GM12878 (cell line): ENCODE data around the gene CCDC178. TPM values are rescaled to one million over a fixed set of nuclear protein-coding genes. Genes with fewer than 3 reads are reported as not detected.

Source experiments
- ATAC-seq: fragments of 200-7000 bp; cut with Tn5 transposase; 3 replicates; pipeline ENCODE4 v1.9.1; 2020; ENCODE audit warnings: mild to moderate bottlenecking, moderate library complexity
- BruUV-seq: library from RNA; stranded (reverse); fragments of 400-500 nt; replicated peaks from 2 replicates; lab custom pipeline; 2021; lab: Mats Ljungman, UMichigan
- CTCF ChIA-PET: fragments of 300-600 bp; sonication (Branson Sonifier 250); formaldehyde crosslinking; extraction: SDS; loops from one replicate; lab custom pipeline; 2021; ENCODE audit warnings: inconsistent platforms; lab: Yijun Ruan, JAX
- POLR2A ChIA-PET: fragments of 350-600 bp; formaldehyde crosslinking; extraction: SDS; loops from one replicate; lab custom pipeline; 2021; ENCODE audit warnings: inconsistent platforms; lab: Charles Lee
- RAD21 ChIA-PET: fragments of 300-600 bp; sonication (Branson Sonifier 250); formaldehyde crosslinking; loops from one replicate; lab custom pipeline; 2023; ENCODE audit warnings: antibody characterized with exemption; ENCODE audit not compliant: unreplicated experiment; lab: Charles Lee
- SMC1A ChIA-PET: fragments of 300-600 bp; sonication (Branson Sonifier 250); formaldehyde crosslinking; loops from one replicate; lab custom pipeline; 2023; ENCODE audit not compliant: unreplicated experiment, uncharacterized antibody; lab: Charles Lee
- DNase-seq: peaks from one replicate; pipeline ENCODE4 v3.0.0-alpha.2; 2011; ENCODE audit warnings: low read depth, low spot score
- FAIRE-seq: peaks from 3 replicates; lab custom pipeline; 2011; peaks lifted over from hg19 to GRCh38; lab: Jason Lieb, UNC
- H2AFZ ChIP-seq: 2 replicates; pipeline ENCODE4 v1.6.0; 2011; ENCODE audit warnings: low read depth, low read length, control low read depth; ENCODE audit not compliant: control insufficient read depth
- H3K27ac ChIP-seq: 2 replicates; pipeline ENCODE4 v1.5.1; 2011; ENCODE audit warnings: control low read depth; ENCODE audit not compliant: control insufficient read depth, insufficient read depth
- H3K27me3 ChIP-seq, 2 experiments: replicated peaks in 1 of 2; 2 replicates each; pipeline versions ENCODE4 v1.6.0 to v1.6.1; 2011; ENCODE audit warnings: low read length in 1 of 2; ENCODE audit not compliant: control insufficient read depth in 2 of 2, insufficient read depth in 2 of 2
- H3K36me3 ChIP-seq, 2 experiments: 2 replicates each; pipeline ENCODE4 v1.5.1; 2011; ENCODE audit warnings: low read length in 1 of 2; ENCODE audit not compliant: control insufficient read depth in 2 of 2, insufficient read depth in 2 of 2
- H3K4me1 ChIP-seq: 2 replicates; pipeline ENCODE4 v1.6.1; 2011; ENCODE audit warnings: mild to moderate bottlenecking, low read length, moderate library complexity, mixed read lengths; ENCODE audit not compliant: control insufficient read depth, insufficient read depth
- H3K4me2 ChIP-seq: 2 replicates; pipeline ENCODE4 v1.6.0; 2011; ENCODE audit warnings: control low read depth; ENCODE audit not compliant: control insufficient read depth, insufficient read depth
- H3K4me3 ChIP-seq: fragments of 200-600 bp; sonication (generic); 2 replicates; pipeline ENCODE4 v1.5.1; 2016
- H3K79me2 ChIP-seq: 2 replicates; pipeline ENCODE4 v1.6.0; 2011; ENCODE audit warnings: low read length; ENCODE audit not compliant: control insufficient read depth, insufficient read depth
- H3K9ac ChIP-seq: 2 replicates; pipeline ENCODE4 v1.8.0; 2011; ENCODE audit warnings: low read length, control low read depth, mixed read lengths; ENCODE audit not compliant: control insufficient read depth, insufficient read depth
- H3K9me3 ChIP-seq: replicated peaks from 3 replicates; pipeline ENCODE4 v1.5.1; 2011; ENCODE audit warnings: mild to moderate bottlenecking, low read length; ENCODE audit not compliant: control insufficient read depth, insufficient read depth
- H4K20me1 ChIP-seq: 2 replicates; pipeline ENCODE4 v1.6.0; 2011; ENCODE audit not compliant: control insufficient read depth, insufficient read depth
- BHLHE40 ChIP-seq, 2 experiments: fragments of 450-650 bp in 1 of 2; IDR thresholded peaks; 2 replicates each; pipeline ENCODE4 v1.6.1; 2011 to 2017; ENCODE audit warnings: low read depth in 2 of 2, borderline replicate concordance in 1 of 2, improper control_type of control experiment in 1 of 2, low read length in 1 of 2, mild to moderate bottlenecking in 1 of 2
- EED ChIP-seq: sonication (generic); IDR thresholded peaks from 2 replicates; pipeline ENCODE4 v1.6.1; 2016; ENCODE audit warnings: antibody characterized with exemption, low read depth
- EZH2 ChIP-seq: IDR thresholded peaks from 2 replicates; pipeline ENCODE4 v1.6.1; 2012; ENCODE audit warnings: low read depth, mild to moderate bottlenecking, control low read depth, inconsistent platforms, low read length, borderline replicate concordance; ENCODE audit not compliant: control insufficient read depth
- KAT2A ChIP-seq: conservative IDR thresholded peaks from 2 replicates; pipeline ENCODE4 v1.6.1; 2011; ENCODE audit warnings: low read depth, low read length; ENCODE audit not compliant: control insufficient read depth
- MEF2A ChIP-seq: IDR thresholded peaks from 2 replicates; pipeline ENCODE4 v1.6.1; 2011; ENCODE audit warnings: low read depth, mild to moderate bottlenecking, low read length, moderate library complexity; ENCODE audit not compliant: insufficient read depth
- MYC ChIP-seq: IDR thresholded peaks from 2 replicates; pipeline ENCODE4 v1.6.1; 2011; ENCODE audit warnings: mild to moderate bottlenecking, low read length, moderate library complexity, inconsistent platforms; ENCODE audit not compliant: insufficient read depth, insufficient replicate concordance, insufficient read length, severe bottlenecking
- POU2F2 ChIP-seq: IDR thresholded peaks from 3 replicates; pipeline ENCODE4 v1.6.1; 2011; ENCODE audit warnings: low read depth, mild to moderate bottlenecking, low read length, borderline replicate concordance
- ZBED1 ChIP-seq: IDR thresholded peaks from 2 replicates; pipeline ENCODE4 v1.6.1; 2016; ENCODE audit warnings: borderline replicate concordance
- WGBS: methylation state at CpG from one replicate; pipeline ENCODE4 v1.1.6; 2016; ENCODE audit warnings: low lambda C conversion rate; ENCODE audit not compliant: insufficient replicate concordance, insufficient coverage; ENCODE audit errors: missing lambda C conversion rate; 5-methylcytosine and 5-hydroxymethylcytosine counted together
- in situ Hi-C: fragments of 300-500 bp; cut with MboI; formaldehyde crosslinking; loops from 9 replicates; pipeline ENCODE4 v1.14.3; 2018; ENCODE audit warnings: mixed read lengths
- intact Hi-C: fragments of 100-400 bp; cut with micrococcal nuclease; formaldehyde crosslinking; loops from one replicate; pipeline ENCODE4 v1.14.2; 2022; ENCODE audit not compliant: unreplicated experiment
- polyA plus RNA-seq, 11 experiments: library from polyadenylated mRNA; depleted of rRNA in 4 of 11; unstranded in 6 of 11; stranded (reverse) in 5 of 11; fragments of >200 nt; fragmentation: Nextera tagmentation in 4 of 11; fragmentation: Illumina TruSeq in 1 of 11; extraction: Ambion mirVana in 4 of 11; extraction: Trizol in 1 of 11; gene quantifications; 1 replicate in 1 of 11; 2 replicates in 10 of 11; pipeline versions ENCODE4 v1.2.1 to v1.2.3, GENCODE V29; 2011 to 2016; ENCODE audit warnings: inconsistent platforms in 2 of 11, missing spikeins in 2 of 11, low read depth in 1 of 11
- total RNA-seq, 4 experiments: library from RNA; depleted of rRNA in 3 of 4; stranded (reverse); fragments of >200 nt in 3 of 4; fragmentation: Illumina TruSeq in 1 of 4; extraction: Trizol in 1 of 4; gene quantifications; 2 replicates each; pipeline versions ENCODE4 v1.2.1 to v1.2.3, GENCODE V29; 2013 to 2021
- TF ChIP-seq, protein P1 (sequence below): IDR thresholded peaks from 2 replicates; pipeline ENCODE4 v1.6.1; 2012; ENCODE audit warnings: mild to moderate bottlenecking, low read depth, low read length

CCDC178 gene
- total and polyA plus RNA-seq, 10 of the 15 experiments (the other 5 are each of a cell fraction or from before 2014, with no cell fraction given), result 0.04 TPM; not detected in 9

DNA sequence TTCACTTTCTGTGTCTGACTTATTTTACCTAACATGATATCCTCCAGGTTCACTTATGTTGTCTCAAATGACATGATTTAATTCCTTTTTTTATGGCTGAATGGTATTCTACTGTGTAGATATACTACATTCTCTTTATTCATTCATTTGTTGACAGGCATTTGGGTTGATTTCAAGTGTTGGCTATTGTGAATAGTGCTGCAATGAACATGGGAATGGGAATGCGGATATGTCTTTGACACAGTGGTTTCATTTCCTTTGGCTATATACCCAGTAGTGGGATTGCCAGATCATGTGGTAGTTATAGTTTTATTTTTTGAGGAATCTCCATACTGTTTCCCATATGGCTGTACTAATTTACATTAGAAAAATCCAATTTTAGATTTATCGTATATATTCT, 472.3 kb downstream of the CCDC178 start:
- no peak for TF ChIP-seq EED
- TF ChIP-seq, protein P1, sequence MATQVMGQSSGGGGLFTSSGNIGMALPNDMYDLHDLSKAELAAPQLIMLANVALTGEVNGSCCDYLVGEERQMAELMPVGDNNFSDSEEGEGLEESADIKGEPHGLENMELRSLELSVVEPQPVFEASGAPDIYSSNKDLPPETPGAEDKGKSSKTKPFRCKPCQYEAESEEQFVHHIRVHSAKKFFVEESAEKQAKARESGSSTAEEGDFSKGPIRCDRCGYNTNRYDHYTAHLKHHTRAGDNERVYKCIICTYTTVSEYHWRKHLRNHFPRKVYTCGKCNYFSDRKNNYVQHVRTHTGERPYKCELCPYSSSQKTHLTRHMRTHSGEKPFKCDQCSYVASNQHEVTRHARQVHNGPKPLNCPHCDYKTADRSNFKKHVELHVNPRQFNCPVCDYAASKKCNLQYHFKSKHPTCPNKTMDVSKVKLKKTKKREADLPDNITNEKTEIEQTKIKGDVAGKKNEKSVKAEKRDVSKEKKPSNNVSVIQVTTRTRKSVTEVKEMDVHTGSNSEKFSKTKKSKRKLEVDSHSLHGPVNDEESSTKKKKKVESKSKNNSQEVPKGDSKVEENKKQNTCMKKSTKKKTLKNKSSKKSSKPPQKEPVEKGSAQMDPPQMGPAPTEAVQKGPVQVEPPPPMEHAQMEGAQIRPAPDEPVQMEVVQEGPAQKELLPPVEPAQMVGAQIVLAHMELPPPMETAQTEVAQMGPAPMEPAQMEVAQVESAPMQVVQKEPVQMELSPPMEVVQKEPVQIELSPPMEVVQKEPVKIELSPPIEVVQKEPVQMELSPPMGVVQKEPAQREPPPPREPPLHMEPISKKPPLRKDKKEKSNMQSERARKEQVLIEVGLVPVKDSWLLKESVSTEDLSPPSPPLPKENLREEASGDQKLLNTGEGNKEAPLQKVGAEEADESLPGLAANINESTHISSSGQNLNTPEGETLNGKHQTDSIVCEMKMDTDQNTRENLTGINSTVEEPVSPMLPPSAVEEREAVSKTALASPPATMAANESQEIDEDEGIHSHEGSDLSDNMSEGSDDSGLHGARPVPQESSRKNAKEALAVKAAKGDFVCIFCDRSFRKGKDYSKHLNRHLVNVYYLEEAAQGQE, result no peak
- no peak overlapping the region for H3K4me2 ChIP-seq
- ATAC-seq, result no peak
- no peaks in the 10 kb centered on the region for H3K4me1 ChIP-seq
- in situ Hi-C loops, result no loop called here
- DNase-seq, result no peak
- BruUV-seq, result no TSS peak
- SMC1A ChIA-PET, result no interaction called here
- no peak for FAIRE-seq
- H3K79me2 ChIP-seq, result no peaks in the 10 kb centered on the region
- POLR2A ChIA-PET, result no interaction called here
- H2AFZ ChIP-seq, result no peak overlapping the region
- no peak overlapping the region for H3K27ac ChIP-seq
- no peak overlapping the region for H3K9ac ChIP-seq
- no peaks in the 10 kb centered on the region for H3K9me3 ChIP-seq
- no peak overlapping the region for H3K4me3 ChIP-seq
- intact Hi-C loops, result no loop called here
- CTCF ChIA-PET, result no interaction called here
- RAD21 ChIA-PET, result no interaction called here
- H3K36me3 ChIP-seq, result no peaks in the 10 kb centered on the region
- no peaks in the 10 kb centered on the region for H4K20me1 ChIP-seq
- 96% methylated on average over 2 of the region's 2 CpGs for WGBS
- no peaks in the 10 kb centered on the region for H3K27me3 ChIP-seq

GRCh38 chr18:32966141-32966540, 474.4 kb downstream of the CCDC178 start:
- no peak for FAIRE-seq
- POLR2A ChIA-PET, result no interaction called here
- TF ChIP-seq KAT2A, result no peak
- TF ChIP-seq EZH2, result no peak
- TF ChIP-seq ZBED1, result no peak
- no peak for TF ChIP-seq BHLHE40 (IDR thresholded peaks at IDR 0.05; ENCODE audit: borderline replicate concordance in 1 of 2, low read depth in 2 of 2, low read length in 1 of 2)
- TF ChIP-seq POU2F2, result no peak
- TF ChIP-seq MEF2A, result no peak
- no peak for TF ChIP-seq MYC
- no peaks in the 10 kb centered on the region for H3K36me3 ChIP-seq
- no peaks in the 10 kb centered on the region for H4K20me1 ChIP-seq
- no peak overlapping the region for H3K27ac ChIP-seq
- intact Hi-C loops, result no loop called here
- RAD21 ChIA-PET, result no interaction called here
- no peak overlapping the region for H3K9ac ChIP-seq
- H3K4me2 ChIP-seq, result no peak overlapping the region
- no peaks in the 10 kb centered on the region for H3K4me1 ChIP-seq
- CTCF ChIA-PET, result no interaction called here
- H2AFZ ChIP-seq, result no peak overlapping the region
- no peaks in the 10 kb centered on the region for H3K79me2 ChIP-seq
- in situ Hi-C loops, result no loop called here
- SMC1A ChIA-PET, result no interaction called here
- no peak for DNase-seq
- no peaks in the 10 kb centered on the region for H3K27me3 ChIP-seq
- H3K4me3 ChIP-seq, result no peak overlapping the region
- no TSS peak for BruUV-seq
- H3K9me3 ChIP-seq, result no peaks in the 10 kb centered on the region
- no peak for ATAC-seq
